Measurements from ENCODE around the gene XXYLT1.

GRCh38 chr3:195109098-195109657 is 161.8 kb downstream of the XXYLT1 start:
- TF ChIP-seq POLR2A (IDR thresholded peaks at IDR 0.05; ENCODE audit: borderline replicate concordance, extremely low read depth, insufficient read depth, insufficient read length) (no peak), EZH2phosphoT487 (IDR thresholded peaks at IDR 0.05; ENCODE audit: borderline replicate concordance) (no peak), EZH2 (IDR thresholded peaks at IDR 0.05) (no peak)

All from HCT116 (cell line).